GM21367 (cell line): Measurements from ENCODE around the gene PHLDB2.

Experiments used
- ATAC-seq: cut with Tn5 transposase; IDR thresholded peaks from one replicate; pipeline ENCODE4 v1.9.1; 2021; ENCODE audit not compliant: unreplicated experiment

Gene PHLDB2

DNA sequence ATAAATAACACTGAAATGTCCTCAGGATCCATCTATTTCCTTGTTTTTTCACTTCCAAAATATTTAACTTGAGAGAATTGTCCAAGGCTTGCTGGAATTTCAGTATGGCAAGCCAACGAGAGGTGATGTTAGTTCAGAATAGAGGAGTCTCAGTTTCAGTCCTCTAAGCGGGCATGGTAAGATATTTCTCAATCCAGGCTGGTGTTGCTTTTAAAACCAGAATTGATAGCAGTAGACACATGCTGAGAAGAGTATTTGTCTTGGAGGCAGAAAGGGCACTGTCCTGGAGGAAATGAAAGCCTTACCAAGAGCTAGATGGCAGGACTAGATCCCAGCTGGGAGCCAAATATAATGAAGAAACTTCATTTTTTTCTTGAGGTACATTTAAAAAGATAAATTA is 23.1 kb downstream of the PHLDB2 start:
- ATAC-seq, result no peak

DNA sequence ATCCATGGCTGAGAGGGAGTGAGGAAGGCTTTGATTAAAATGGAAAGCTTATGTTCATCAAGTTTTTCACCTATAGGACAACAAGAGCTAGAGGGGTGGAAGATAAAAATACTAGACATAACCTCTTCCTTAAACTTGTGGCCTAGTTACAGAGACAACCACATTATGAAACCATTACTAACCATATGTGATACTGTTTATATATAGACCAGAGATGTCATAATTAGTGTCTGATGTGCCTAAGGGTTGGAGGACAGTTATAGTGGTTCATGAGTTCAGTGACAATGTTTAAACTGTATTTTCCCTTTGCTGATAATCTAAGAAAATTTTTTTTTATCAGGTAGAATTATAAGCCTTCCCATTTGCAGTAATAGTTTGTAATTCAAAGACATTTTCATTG is 23.7 kb downstream of the PHLDB2 start:
- peak; percentile 89 for ATAC-seq

DNA sequence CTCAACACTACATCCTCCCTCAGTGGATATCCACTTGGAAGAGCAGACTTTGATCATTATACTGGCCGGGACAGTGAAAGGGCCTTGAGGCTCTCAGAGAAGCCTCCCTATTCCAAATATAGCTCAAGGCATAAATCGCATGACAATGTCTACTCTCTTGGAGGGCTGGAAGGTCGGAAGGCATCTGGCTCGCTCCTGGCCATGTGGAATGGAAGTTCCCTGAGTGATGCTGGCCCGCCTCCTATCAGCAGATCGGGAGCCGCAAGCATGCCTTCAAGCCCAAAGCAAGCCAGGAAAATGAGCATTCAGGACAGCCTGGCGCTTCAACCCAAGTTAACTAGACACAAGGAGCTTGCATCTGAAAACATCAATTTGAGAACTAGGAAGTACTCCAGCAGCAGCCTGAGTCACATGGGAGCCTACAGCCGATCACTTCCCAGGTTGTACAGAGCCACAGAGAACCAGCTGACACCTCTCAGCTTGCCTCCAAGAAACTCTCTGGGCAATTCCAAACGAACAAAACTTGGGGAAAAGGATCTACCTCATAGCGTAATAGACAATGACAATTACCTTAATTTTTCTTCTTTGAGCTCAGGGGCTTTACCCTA is 25.4 kb downstream of the PHLDB2 start:
- ATAC-seq, result no peak

DNA sequence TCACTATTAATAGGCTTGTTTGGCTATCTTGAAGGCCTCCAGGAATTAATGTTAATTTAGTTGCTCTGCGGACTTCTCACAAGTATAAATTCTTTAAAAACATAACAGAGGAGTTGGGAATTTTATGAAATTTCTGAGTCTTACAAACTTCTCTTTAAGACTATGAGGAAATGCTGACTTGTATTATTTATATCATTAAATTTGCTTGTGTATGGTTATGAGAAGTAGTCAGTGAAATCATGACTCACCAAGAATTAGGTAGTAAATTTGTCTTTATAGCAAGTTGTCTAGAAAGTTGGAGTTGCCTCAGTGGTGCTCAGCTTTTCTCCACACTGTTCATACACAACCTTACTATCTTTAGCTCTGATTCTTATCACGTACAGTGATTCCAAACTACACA is 26.5 kb downstream of the PHLDB2 start:
- ATAC-seq, result no peak

DNA sequence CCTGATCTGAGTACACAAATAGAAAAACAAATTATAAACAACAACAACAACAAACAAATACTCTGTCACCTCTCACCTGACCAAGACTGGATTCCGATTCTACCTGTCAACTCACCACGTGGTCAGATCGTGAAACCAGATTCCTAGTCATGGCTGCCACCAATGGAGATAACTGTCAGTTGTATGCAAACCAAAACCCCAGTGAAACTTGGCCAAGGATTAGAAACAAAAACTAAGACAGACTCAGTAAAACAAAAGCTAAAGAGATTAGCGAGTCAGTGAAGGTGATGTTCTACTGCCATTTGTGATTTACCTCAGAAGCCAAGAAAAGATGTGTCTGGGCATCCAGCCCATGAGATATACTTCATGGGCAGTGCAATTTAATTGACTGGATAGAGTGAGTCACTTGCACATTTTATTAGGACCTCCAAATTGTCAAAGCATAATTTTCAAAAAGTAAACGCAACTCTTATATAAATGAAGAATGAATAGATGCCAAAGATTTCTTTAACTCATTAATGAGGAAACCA is 31.1 kb downstream of the PHLDB2 start:
- no peak for ATAC-seq

DNA sequence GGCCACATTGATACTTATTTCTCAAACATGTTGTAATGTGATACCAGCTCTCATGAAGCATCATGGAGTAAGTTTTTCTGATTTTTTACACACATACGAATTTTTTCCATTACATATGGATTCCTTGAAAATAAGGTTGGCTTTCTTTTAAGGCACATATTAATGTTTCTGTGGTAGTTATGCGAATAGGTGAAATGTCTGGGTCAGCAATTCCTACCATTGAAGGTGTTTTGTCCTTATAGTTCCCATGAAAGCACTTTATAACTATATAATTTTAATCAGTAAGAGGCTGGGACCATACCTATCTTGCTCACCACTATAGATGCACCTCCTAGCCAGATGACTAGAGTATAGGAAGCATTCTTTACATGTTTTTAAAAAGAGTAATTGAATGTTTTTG is 33.0 kb downstream of the PHLDB2 start:
- ATAC-seq, result no peak

DNA sequence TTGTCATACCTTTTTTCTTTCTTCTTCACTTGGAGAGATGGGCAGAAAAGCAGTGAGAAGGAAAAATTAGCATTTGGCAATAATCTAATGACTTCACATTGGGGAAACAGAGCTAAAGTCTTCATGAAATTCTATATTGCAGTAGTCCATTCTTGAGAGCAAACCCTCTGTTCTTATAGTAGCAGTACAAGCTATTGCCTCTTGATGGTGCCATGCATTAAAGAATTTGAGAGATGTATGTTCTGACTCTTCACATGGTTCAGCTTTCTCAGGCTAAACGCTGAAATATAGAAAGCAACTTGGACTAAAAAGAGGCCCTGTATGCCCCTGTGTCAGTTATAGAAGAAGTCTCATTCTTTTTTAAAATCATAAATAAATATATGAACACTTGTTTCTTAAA is 36.0 kb downstream of the PHLDB2 start:
- no peak for ATAC-seq

DNA sequence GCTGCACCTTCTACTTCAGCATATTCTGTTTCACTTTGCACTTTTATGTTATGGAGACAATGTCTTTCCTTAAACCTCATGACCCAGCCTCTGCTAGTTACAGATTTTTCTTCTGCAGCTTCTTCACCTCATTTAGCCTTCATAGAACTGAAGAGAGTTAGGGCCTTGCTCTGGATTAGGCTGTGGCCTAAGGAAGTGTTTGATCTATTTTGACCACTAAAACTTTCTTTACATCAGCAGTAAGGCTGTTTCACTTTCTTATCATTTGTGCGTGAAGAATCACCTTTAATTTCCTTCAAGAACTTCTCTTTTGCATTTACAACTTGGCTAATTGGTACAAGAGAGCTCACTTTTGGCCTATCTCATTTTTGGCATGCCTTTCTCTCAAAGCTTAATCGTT is 40.9 kb downstream of the PHLDB2 start:
- no peak for ATAC-seq

DNA sequence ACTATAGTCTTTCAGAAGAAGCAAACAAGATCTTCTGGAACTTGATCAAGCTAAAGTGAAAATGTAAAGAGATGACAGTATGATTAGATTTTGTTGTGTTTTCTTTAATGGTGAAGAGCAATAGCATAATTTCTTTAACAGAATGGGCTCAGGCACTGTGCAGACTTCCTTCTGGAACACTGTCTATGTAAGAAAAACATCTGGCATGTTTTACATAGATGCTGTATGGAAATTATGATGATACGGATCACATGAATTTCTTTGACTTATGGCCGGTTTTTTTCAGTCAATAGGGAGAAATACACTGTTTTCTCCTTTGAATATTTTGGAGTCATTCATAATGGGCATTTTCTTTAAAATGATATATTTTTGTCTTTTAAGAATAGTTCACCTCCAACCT is 42.6 kb downstream of the PHLDB2 start:
- ATAC-seq, result no peak

DNA sequence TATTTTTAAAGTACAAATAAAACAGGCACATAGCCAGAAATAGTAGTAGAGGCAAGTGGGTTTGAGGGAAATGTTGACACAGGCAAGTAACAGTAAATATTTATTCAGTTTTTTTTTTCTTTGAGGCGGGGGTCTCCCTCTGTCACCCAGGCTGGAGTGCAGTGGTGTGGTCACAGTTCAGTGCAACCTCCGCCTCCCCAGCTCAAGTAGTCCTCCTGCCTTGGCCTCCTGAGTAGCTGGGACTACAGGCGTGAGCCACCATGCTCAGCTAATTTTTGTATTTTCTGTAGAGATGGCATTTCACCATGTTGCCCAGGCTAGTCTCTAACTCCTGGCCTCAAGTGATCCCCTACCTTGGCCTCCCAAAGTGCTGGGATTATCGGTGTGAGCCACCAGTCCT is 43.5 kb downstream of the PHLDB2 start:
- ATAC-seq, result no peak

DNA sequence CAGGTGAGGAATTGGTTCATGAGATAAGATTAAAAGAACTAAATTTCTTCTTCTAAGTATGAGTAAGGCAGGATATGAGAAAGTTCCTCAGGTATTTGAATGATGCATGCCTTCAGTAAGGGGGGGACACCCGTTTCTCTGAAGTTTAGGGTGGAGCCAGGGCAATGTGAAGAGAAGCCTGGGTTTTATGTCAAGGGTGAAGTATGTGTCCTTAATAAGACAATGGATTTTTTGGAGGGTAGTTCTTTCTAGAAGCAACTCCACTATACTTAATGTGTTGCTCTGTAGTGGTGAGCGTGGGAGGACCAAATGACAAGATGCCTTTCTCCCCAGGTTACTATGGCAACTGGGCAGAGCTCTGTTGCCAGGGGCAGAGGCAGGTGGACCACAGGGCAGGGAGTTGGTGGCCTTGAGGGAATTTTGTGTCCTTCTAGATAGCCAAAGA is 44.0 kb downstream of the PHLDB2 start:
- ATAC-seq, result no peak

DNA sequence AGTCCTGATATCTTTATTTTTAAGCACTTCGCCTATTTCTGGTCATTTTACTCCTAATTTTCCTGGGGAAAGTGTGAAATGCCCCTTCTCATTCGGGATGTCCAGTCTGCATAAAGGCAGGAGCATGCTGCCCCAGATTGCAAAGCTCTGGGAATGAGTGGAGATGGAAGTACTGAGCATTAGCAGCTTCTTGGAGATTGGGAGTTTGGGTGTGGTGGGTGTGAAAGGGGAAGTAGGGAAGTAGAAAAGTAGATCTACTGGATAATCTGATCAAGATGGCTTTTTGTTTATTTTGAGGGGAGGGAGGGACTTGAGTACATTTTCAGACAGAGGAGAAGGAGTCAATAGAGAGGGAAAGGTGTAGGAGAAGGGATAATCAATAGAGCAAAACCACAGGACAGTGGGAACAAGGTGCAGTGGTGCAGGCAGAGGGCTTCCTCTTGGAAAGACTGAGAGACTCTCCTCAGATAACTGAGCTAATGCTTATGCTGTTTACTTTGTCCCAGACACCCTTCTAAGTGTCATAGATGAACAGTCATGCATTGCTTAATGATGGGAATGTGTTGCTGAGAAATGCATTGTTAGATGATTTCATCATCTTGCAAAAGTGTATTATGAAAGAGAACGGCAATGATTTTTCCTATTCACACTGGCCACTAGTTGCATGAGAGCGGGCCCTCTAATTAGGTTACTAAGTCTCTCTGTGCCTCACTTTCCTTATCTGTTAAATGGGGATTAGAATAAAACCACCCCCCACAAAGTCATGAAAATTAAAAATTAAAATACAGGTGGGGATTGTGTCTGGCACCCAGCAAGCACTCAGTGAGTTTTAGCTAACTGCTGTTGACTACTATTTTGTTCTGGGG is 45.5 kb downstream of the PHLDB2 start:
- ATAC-seq, result no peak

DNA sequence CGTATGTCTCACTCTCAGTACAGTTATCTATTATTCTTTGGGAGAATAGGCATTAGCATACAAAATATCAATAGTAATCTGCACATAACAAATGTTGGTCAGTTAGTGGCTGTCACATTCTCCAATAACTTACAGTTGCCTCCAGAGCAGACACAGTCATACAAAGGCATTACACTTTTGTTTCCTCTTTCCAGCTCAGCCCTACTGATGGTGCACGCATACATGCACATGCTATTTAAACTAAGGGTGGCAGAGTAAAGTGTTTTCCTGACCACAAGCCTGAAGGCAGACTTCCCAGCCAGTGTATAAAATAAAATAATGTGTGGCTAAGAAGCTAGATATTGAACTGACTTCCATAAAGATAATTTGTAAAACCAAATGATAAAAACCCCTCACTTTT is 47.6 kb downstream of the PHLDB2 start:
- no peak for ATAC-seq

DNA sequence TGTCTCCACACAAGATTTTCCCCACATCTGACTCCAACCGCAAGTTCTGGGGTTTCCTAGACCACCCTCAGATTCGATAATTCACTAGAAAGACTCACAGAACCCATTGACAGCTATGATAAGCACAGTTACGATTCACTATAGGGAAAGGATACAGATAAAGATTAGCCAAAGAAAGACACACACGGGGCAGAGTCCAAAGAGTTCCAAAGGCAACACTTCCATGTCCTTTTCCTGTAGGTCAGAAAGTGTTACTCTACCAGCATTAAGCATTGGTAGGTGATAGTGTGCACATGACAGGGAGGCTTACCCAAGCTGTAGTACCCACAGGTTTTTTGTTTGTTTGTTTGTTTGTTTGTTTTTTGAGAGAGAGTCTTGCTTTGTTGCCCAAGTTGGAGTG is 48.1 kb downstream of the PHLDB2 start:
- no peak for ATAC-seq

DNA sequence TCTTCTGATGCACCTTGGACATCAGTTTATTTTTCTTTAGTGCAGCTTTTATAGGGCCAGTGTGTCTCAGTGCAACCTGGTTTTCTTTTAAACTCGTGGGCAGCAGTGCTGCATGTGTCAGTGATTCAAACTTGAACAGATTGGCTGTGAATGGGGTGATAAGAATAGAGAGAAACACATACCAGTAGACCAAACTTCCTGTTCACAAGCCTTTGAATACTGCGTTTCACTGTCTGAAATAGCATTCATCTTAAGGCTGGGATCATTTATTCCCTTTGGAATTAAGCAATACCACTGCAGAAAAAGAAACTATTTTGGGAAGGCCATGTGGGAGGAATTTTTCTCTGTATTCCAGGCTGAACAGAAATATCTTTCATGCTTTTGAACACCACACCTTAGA is 51.7 kb downstream of the PHLDB2 start:
- no peak for ATAC-seq

DNA sequence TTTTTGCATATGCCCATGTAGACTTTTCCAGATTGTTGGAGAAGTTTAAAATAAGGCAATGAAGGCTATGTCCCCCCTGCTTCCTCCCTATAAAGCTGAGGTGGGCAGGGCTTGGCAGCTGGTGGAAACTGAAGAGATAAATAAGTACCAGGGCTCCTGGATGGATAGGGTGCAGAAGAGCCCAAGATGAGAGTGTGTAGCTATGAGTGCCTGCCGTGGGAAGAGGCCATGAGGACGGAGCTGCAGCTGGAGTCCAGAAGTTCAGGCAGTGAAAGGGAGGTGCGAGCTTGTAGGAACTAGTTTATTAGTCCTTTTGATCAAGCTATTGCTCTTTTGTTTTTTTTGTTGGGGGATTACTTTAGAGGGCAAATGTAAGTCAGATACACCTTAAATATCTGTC is 52.4 kb downstream of the PHLDB2 start:
- no peak for ATAC-seq

DNA sequence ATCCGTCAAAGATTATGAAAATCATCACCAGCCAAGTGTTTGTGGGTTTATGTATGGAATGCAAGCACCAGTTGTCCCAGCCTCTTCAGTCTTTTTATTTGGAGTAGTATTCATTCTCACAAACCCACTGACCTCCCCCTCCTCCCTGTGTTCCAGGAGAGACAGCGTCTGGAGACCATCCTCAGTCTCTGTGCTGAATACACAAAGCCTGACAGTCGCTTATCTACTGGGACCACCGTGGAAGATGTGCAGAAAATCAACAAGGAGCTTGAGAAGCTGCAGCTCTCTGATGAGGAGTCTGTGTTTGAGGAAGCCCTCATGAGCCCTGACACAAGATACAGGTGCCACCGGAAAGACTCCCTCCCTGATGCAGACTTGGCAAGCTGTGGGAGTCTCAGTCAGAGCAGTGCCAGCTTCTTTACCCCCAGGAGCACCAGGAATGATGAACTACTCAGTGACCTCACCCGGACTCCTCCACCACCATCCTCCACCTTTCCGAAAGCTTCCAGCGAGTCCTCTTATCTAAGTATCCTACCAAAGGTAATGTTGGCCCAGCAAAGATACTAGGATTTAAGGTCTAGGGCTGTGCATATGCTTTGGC is 54.2 kb downstream of the PHLDB2 start:
- ATAC-seq, result no peak

DNA sequence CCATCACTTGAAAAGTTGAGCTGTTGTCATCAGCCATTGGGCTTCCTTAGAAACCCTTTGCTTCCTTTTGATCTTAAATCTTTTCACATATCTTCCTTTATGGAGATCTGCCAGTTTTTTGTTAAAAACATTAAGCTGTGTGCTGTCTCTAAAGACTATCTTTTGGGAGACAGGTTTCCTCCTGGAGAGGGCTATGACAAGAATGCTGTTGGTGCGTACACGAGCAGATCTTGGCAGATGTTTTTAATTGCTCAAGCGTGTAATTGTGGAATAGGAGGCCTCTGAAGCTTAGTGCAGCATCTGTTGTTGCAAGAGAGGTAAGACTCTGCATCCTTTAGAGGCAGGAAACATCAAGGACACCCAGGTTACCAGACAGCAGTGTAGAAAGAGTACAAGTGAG is 56.8 kb downstream of the PHLDB2 start:
- no peak for ATAC-seq

DNA sequence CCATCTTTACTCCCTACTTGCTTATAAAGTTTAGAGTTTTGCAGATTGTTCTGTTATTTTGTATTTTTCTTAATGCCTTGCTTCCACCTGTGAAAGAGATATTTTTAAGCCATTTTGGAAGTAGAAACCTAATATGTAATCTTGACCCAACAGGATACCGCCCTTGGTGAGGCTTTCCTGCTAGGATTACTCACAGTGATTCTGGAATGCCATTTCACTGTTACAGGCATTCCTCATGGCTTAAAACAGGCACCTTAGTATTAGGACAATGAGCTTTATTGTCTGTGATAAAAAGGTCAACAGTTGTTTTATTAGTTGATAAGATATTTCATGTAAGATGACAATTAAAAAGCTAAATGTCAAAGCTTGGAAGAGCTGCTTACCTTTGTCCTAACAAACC is 58.2 kb downstream of the PHLDB2 start:
- ATAC-seq, result no peak

DNA sequence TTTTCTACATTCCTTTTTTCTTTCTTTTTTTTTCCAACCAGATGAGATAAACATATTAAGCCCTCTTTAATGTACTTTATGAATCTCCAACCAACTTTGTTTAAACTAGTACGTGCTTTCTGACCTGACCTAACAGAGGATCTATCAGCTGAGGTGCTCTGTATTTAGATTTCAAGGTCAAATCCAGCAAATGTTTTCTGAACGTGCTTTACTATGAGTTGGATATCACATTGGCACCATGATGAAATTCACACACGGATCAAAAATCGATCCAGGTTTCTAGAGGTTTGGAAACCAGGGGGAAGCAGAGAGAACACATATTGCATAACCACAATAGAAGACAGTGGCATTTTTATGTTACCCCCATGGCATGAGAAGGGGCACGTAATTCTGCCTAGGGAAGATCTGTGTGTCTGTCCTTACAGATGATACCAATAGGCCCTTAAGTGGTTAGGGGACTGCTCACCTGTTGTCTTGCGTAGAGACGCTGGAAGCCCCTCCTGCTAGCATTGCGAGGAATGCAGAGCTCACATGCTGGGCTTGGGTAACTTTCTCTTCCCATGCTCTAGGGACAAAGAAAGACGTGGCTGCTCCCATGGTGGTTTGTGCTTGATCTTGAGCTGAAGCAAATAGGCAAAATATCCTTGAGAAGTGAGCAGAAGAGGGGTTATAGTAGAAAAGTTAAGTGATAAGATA is 60.5 kb downstream of the PHLDB2 start:
- ATAC-seq, result no peak

DNA sequence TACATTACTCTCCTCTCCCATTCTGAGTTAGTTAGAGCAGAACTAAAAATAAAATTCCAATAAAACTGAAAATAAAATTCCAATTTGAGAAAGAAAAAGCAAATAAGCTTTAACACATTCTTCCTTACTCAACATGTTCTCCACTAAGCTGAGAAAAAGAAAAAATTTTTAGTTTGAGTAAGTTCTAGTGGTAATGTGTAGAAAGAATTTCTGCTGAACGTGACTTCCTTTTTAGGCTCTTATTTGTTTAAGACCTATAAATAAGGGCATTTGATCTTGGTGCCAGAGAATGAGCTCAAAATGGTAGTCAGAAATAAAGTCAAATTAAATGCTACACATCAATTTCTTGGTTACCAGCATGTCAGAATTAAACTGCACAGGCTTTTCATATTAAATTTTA is 62.1 kb downstream of the PHLDB2 start:
- no peak for ATAC-seq
